ENCODE data around the gene PLPP3.
"Not testable (repeated sequence)": the region's sequence is repeated elsewhere in the genome, so short reads cannot be mapped to it uniquely, and the experiment has no call there.

Gene PLPP3

GRCh38 chr1:56578963-56579875 is at the start of gene PLPP3:
Gene PLPP3, minus strand, starts transcription at chr1:56579563. Its CDS starts 547 bp downstream, at chr1:56579016.
- no peak for FAIRE-seq

GRCh38 chr1:56627636-56628039 is 48.3 kb upstream of the PLPP3 start:
- FAIRE-seq, result no peak

GRCh38 chr1:56627019-56627635 is 47.8 kb upstream of the PLPP3 start:
- FAIRE-seq, result peak; percentile 14

GRCh38 chr1:56626546-56626945 is 47.2 kb upstream of the PLPP3 start:
- no peak for FAIRE-seq

- no peak for FAIRE-seq
Observed at GRCh38 chr1:56625819-56626440, 46.6 kb upstream of the PLPP3 start.

GRCh38 chr1:56617141-56617540 is 37.8 kb upstream of the PLPP3 start:
- FAIRE-seq, result no peak

- not testable (repeated sequence) for FAIRE-seq
Observed at GRCh38 chr1:56610770-56611169, 31.4 kb upstream of the PLPP3 start.

GRCh38 chr1:56610097-56610496 is 30.7 kb upstream of the PLPP3 start:
- FAIRE-seq, result not testable (repeated sequence)

- FAIRE-seq, result not testable (repeated sequence)
Observed at GRCh38 chr1:56595397-56596191, 16.2 kb upstream of the PLPP3 start.

GRCh38 chr1:56591909-56592308 is 12.5 kb upstream of the PLPP3 start:
- FAIRE-seq, result no peak

- no peak for FAIRE-seq
Observed at GRCh38 chr1:56590520-56591011, 11.2 kb upstream of the PLPP3 start.

GRCh38 chr1:56589369-56589768 is 10.0 kb upstream of the PLPP3 start:
- FAIRE-seq, result no peak

- no peak for FAIRE-seq
Observed at GRCh38 chr1:56586502-56586901, 7.1 kb upstream of the PLPP3 start.

GRCh38 chr1:56585985-56586384 is 6.6 kb upstream of the PLPP3 start:
- FAIRE-seq, result no peak

GRCh38 chr1:56584910-56585528 is 5.7 kb upstream of the PLPP3 start:
- FAIRE-seq, result peak; percentile 74

- no peak for FAIRE-seq
Observed at GRCh38 chr1:56583957-56584468, 4.7 kb upstream of the PLPP3 start.

GRCh38 chr1:56580771-56581170 is 1.4 kb upstream of the PLPP3 start:
- no peak for FAIRE-seq

- no peak for FAIRE-seq
Observed at GRCh38 chr1:56578138-56578962, 1.0 kb downstream of the PLPP3 start.

GRCh38 chr1:56577406-56578137 is 1.8 kb downstream of the PLPP3 start:
- no peak for FAIRE-seq

- FAIRE-seq, result no peak
Observed at GRCh38 chr1:56576880-56577405, 2.4 kb downstream of the PLPP3 start.

Data from colon (tissue), 2 donors.